Tracheal epithelial cell (primary cell): ENCODE data around the gene TSC22D3. TPM values are rescaled to one million over a fixed set of nuclear protein-coding genes. Genes with fewer than 3 reads are reported as not detected.

Experiments used
- total RNA-seq: library from RNA; depleted of rRNA; stranded (reverse); fragments of >200 nt; gene quantifications from 2 replicates; pipeline ENCODE4 v1.2.1, GENCODE V29; 2014

The TSC22D3 gene
- 51.8 and 230 TPM in 2 replicates for total RNA-seq

GRCh38 chrX:107775734-107776511 lies at the start of gene TSC22D3:
TSC22D3 (minus strand) TSS chrX:107775787; CDS start chrX:107775419, 368 bp downstream.

DNA sequence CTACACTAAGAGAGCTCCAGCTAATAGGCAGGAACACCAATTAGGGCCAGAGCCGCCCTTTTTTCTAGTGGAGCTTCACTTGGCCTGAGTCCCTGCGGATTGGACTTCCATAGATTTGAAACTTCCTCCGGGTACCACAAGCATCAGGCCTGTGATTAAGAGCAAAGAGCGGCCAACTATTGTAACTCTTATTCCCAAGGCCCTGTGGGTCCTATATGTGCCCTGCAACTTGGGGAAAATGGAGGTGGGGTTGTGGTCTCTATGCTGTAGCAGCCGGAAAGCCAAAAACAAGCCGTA lies 1.9 kb upstream of the TSC22D3 start, which contains the start of gene NCBP2L:
NCBP2L (plus strand) TSS at position 198 of the 297 bp plus-strand sequence. CDS start 16,488 bp downstream, outside the sequence.

Other genes with a start within 250 kb of the TSC22D3 start
- 20.5 and 31.1 TPM in 2 replicates for gene PRPS1, start 147.3 kb downstream of the TSC22D3 start, total RNA-seq
- gene NCBP2L, start 1.9 kb upstream of the TSC22D3 start, total RNA-seq = not detected in 2 replicates
- gene MID2, start 50.1 kb upstream of the TSC22D3 start, total RNA-seq = 26.3 and 31.5 TPM in 2 replicates
- gene TEX13B, start 206.6 kb upstream of the TSC22D3 start, total RNA-seq = not detected in 2 replicates